Inferior parietal cortex (tissue), 1 donor: ENCODE results near the gene MRS2.
"Not testable (repeated sequence)": the region's sequence is repeated elsewhere in the genome, so short reads cannot be mapped to it uniquely, and the experiment has no call there.

Experiments used
- DNase-seq: peaks from one replicate; pipeline ENCODE4 v3.0.0-alpha.2; 2016; ENCODE audit errors: extremely low spot score

The MRS2 gene

DNA sequence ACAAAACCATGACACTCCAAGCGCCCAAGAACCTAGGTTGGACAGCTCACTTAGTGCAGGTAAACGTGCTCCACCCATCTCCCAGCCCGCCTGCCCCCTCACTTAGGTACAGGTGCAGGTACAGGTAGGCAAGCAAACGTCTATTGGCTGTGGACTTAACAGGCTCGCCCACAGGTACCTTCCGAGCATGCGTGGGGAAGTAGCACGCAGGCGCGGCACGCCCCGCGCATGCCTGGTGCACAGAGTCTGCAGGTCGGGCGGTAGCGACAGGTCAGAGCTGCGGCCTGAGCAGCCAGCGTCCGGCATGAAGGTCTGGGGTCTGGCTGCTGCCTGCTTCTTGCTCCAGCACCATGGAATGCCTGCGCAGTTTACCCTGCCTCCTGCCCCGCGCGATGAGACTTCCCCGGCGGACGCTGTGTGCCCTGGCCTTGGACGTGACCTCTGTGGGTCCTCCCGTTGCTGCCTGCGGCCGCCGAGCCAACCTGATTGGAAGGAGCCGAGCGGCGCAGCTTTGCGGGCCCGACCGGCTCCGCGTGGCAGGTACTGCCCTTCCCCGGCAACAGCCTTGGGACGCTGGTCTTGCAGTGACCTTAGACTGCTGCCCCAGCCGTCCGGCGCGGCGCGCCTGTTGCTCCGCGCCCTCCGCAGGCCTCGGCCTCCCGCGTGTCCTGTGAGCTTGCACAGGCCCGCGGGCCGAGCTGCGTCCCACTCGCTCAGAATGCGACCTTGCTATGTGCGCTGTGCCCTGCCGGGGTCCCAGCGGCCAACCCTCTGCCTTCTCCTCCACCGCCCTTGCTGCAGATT lies at the start of gene MRS2:
Gene MRS2 (plus strand): TSS at position 240 of the 804 bp plus-strand sequence. CDS start 111 bp downstream, at position 351.
- peak; percentile 91 for DNase-seq

DNA sequence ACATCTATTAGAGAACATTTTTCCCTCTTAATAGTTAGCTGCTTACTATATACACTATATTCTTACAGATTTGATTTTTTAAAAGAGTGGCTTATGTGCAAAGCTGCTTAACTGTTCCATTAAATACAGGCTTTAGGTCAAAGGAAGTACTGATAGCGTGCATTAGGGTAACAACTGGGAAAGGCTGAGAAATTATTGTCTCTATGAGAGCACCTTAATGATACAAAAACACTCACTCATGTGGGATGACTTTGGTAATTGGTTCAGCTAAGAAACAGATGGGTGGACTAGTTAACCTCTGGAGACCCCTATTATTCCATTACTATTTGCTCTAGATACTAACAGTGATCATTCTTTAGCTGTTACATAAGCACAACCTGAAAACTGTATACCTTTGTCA lies 48.9 kb upstream of the MRS2 start:
- no peak for DNase-seq

DNA sequence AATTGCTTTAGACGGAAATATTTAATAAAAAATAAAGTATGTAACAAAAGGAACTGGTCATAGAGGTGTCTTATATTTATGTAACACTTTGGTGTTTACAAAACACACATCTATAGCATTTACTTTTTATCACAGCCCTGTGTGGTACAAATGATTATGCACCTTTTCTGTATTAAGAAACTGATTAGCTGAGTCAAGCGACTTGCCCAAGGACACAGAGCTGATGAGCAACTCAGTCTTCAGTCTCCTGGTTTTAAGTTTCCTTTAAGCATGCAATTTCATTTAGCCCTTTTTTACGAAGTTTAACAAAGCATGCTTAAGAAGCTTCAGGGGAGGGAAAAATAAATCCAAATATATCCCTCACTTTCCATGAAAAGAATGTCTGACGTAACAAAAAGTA lies 47.3 kb upstream of the MRS2 start:
- DNase-seq, result no peak

- DNase-seq, result peak; percentile 29
These were observed 46.3 kb upstream of the MRS2 start for GRCh38 chr6:24356310-24356973.

DNA sequence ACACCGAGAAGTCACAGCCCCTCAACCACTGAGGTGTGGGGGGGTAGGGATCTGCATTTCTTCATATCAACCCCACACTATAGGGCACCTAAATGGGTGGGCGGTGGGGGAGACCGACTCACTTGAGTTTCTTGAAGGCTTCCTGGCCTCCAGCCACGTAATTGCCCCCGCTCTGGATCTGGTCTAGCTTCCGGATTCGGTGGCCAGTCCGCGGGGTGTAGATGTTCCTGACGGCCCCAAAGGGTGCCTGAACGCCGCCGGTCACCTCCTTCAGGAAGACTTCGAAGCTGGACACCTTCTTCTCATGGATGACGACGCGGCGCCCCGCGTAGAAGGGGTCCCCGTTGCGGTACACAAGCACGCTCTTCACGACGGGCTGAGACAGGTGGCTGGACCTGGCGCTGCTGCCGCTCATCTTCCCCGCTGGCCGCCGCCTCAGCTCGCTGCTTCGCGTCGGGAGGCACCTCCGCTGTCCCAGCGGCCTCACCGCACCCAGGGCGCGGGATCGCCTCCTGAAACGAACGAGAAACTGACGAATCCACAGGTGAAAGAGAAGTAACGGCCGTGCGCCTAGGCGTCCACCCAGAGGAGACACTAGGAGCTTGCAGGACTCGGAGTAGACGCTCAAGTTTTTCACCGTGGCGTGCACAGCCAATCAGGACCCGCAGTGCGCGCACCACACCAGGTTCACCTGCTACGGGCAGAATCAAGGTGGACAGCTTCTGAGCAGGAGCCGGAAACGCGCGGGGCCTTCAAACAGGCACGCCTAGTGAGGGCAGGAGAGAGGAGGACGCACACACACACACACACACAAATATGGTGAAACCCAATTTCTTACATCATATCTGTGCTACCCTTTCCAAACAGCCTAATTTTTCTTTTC lies 45.2 kb upstream of the MRS2 start, which contains the start of gene DCDC2:
Gene DCDC2 (minus strand): TSS at position 724 of the 883 bp plus-strand sequence. CDS start 309 bp downstream, at position 415.
- no peak for DNase-seq

GRCh38 chr6:24358219-24358821 lies 44.4 kb upstream of the MRS2 start:
- no peak for DNase-seq

- DNase-seq, result peak; percentile 57
These were observed 42.9 kb upstream of the MRS2 start for GRCh38 chr6:24359640-24360454.

GRCh38 chr6:24362363-24362762 lies 40.4 kb upstream of the MRS2 start:
- DNase-seq, result not testable (repeated sequence)

GRCh38 chr6:24365103-24365633 lies 37.6 kb upstream of the MRS2 start:
- not testable (repeated sequence) for DNase-seq

DNA sequence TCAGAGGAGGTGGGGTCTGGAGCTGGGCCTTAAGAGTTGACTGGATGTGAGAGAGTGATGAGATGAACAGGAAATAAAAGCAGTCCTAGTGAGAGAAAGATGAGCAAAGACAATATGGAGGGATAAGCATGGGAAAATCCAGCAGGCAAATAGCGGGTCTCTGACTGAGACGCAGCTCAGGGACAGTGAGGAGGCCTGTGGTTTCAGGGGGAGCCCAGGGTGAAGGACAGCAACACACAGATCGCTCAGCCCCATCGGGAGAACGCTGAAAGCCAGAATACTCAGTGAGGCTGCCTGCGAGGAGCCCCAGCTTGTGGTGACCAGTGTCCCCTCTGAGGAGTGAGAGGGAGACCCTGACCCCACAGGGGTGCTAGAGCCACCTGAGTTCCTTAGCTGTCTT lies 28.1 kb upstream of the MRS2 start:
- DNase-seq, result no peak

DNA sequence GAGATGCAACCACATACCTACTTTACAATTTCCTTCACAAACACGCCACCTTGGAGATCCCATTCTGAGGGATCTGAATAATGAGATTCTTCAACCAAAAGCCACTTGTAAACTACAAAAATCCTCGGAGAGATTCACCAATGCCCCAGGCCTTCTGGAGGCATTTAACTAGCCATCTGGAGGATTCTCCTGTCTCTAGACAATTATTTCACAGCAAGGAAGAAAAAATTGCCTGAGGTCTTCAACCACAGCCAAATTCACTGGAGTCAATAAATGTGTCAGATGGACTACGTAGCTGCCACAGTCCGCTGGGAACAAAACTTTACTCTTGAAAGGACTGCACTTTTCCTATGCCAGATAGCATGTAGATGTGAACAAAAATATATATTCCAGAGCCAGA lies 25.9 kb upstream of the MRS2 start:
- DNase-seq, result no peak

- DNase-seq, result no peak
These were observed 24.2 kb upstream of the MRS2 start for GRCh38 chr6:24378473-24379097.

DNA sequence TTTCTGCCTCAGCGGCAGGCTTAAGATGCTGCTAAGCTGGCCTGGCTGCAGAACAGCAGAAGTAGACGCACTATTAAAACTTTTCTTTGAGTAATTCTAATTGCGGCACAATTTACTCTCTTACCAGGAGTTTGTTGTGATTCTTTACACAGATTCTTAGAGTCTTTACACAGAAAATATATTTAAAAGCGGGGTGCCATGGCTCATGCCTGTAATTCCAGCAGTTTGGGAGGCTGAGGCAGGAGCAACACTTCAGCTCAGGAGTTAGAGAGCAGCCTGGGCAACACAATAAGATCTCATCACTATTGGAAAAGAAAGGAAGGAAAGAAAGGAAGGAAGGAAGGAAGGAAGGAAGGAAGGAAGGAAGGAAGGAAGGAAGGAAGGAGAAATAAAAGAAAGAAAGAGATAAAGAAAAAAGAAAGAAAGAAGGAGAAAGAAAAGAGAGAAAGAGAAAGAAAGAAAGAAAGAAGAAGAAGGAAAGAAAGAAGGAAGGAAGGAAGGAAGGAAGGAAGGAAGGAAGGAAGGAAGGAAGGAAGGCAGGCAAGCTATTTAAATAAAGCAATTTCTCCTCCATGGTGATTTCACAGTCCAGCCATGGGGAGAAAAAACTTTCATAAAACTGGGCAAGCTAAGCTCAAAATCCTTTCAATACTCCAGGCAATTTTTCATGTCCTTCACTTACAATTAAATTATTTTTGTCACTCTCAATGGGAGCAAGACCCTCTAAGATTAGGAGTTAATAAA lies 21.1 kb upstream of the MRS2 start:
- DNase-seq, result no peak

- DNase-seq, result no peak
These were observed 20.6 kb upstream of the MRS2 start for GRCh38 chr6:24382220-24382540.

DNA sequence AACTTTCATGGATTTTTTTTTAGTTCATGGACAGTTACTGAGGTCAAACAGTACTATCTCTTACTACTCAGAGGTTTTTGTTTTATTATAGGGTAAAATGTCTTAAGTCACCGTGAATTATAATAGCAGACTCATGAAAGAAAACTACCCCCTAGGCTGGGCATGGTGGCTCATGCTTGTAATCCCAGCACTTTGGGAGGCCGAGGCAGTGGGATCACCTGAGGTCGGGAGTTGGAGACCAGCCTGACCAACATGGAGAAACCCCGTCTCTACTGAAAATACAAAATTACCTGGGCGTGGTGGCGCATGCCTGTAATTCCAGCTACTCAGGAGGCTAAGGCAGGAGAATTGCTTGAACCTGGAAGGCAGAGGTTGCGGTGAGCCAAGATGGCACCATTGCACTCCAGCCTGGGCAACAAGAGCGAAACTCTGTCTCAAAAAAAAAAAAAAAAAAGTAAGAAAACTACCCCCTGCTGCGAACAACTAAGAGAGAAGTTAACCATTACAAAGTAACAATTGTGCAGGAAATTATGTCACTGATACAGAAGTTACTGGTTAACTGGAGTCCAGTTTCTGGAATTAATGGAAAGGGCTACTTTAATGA lies 19.7 kb upstream of the MRS2 start:
- DNase-seq, result not testable (repeated sequence)

- DNase-seq, result not testable (repeated sequence)
These were observed 18.2 kb upstream of the MRS2 start for GRCh38 chr6:24384369-24385130.

- DNase-seq, result no peak
These were observed 17.0 kb upstream of the MRS2 start for GRCh38 chr6:24385536-24386269.

DNA sequence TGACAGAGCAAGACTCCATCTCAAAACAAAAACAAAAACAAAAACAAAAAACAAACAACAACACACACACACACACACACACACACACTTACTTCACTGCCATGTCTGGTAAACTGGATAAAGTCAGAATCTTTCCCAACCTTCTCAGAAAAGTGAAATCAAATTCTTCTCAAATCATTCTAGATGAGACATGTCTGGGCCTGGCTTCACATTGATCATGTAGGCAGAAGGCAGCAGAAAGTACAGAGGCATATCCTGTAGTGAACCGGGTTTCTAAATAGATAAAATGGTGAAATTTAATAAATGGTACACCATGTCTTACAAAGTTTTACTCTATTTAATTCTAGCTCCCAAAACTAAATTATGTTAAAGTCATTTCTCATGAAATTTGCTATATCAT lies 14.9 kb upstream of the MRS2 start:
- no peak for DNase-seq
